K562 (cell line): Measurements from ENCODE around the gene LONP1. TPM values are rescaled to one million over a fixed set of nuclear protein-coding genes. Genes with fewer than 3 reads are reported as not detected.

Source experiments
- ARID4B ChIP-seq: sonication (generic); formaldehyde crosslinking; IDR thresholded peaks from 2 replicates; pipeline ENCODE4 v1.8.0; 2022; ENCODE audit warnings: mild to moderate bottlenecking, missing genetic modification reagents
- CHCHD3 ChIP-seq: fragments of 250-450 bp; sonication (Bioruptor Pico); IDR thresholded peaks from 2 replicates; pipeline ENCODE4 v2.1.2; 2022; ENCODE audit warnings: mild to moderate bottlenecking
- KAT7 ChIP-seq: sonication (generic); formaldehyde crosslinking; IDR thresholded peaks from 2 replicates; pipeline ENCODE4 v1.8.0; 2022; ENCODE audit warnings: missing genetic modification reagents, mild to moderate bottlenecking, borderline replicate concordance
- MGA ChIP-seq: fragments of 450-650 bp; IDR thresholded peaks from 2 replicates; pipeline ENCODE4 v1.6.1; 2016; ENCODE audit warnings: mild to moderate bottlenecking, moderate library complexity
- NR2F6 ChIP-seq: fragments of 450-650 bp; formaldehyde crosslinking; IDR thresholded peaks from 2 replicates; pipeline ENCODE4 v1.4.0; 2020; ENCODE audit warnings: mild to moderate bottlenecking
- RBFOX2 ChIP-seq: fragments of 200-400 bp; formaldehyde crosslinking; IDR thresholded peaks from 2 replicates; pipeline ENCODE4 v1.6.1; 2017; ENCODE audit warnings: low read depth, mild to moderate bottlenecking, low read length, moderate library complexity
- SAP30 ChIP-seq: fragments of 200-600 bp; sonication (generic); IDR thresholded peaks from 2 replicates; pipeline ENCODE4 v1.6.1; 2012; ENCODE audit warnings: borderline replicate concordance, low read depth, mild to moderate bottlenecking, moderate library complexity, low read length, control low read depth, inconsistent platforms; ENCODE audit not compliant: insufficient read depth, poor library complexity, severe bottlenecking
- SRSF7 ChIP-seq: fragments of 200-400 bp; formaldehyde crosslinking; optimal IDR thresholded peaks from 2 replicates; pipeline ENCODE3; 2017; ENCODE audit warnings: mild to moderate bottlenecking, low read depth, low read length
- polyA plus RNA-seq, 8 experiments: library from polyadenylated mRNA; depleted of rRNA in 4 of 8; stranded (reverse) in 5 of 8; unstranded in 3 of 8; fragments of >200 nt; fragmentation: Nextera tagmentation in 2 of 8; fragmentation: Illumina TruSeq in 1 of 8; extraction: Ambion mirVana in 2 of 8; extraction: Trizol in 1 of 8; gene quantifications; 2 replicates each; pipeline versions ENCODE4 v1.2.1 to v1.2.3, GENCODE V29; 2011 to 2014; ENCODE audit warnings: inconsistent platforms in 1 of 8, missing spikeins in 1 of 8
- total RNA-seq, 7 experiments: library from RNA; depleted of rRNA in 6 of 7; stranded (reverse); fragments of >200 nt in 6 of 7; fragmentation: Illumina TruSeq in 2 of 7; extraction: Trizol in 2 of 7; gene quantifications; 2 replicates each; pipeline versions ENCODE4 v1.2.1 to v1.2.3, GENCODE V29; 2011 to 2021; ENCODE audit warnings: low replicate concordance in 1 of 7

The LONP1 gene
- total and polyA plus RNA-seq, 9 of the 15 experiments (the other 6 are each of a cell fraction or from before 2014, with no cell fraction given), result 1.1 to 238 (median 84.5) TPM

DNA sequence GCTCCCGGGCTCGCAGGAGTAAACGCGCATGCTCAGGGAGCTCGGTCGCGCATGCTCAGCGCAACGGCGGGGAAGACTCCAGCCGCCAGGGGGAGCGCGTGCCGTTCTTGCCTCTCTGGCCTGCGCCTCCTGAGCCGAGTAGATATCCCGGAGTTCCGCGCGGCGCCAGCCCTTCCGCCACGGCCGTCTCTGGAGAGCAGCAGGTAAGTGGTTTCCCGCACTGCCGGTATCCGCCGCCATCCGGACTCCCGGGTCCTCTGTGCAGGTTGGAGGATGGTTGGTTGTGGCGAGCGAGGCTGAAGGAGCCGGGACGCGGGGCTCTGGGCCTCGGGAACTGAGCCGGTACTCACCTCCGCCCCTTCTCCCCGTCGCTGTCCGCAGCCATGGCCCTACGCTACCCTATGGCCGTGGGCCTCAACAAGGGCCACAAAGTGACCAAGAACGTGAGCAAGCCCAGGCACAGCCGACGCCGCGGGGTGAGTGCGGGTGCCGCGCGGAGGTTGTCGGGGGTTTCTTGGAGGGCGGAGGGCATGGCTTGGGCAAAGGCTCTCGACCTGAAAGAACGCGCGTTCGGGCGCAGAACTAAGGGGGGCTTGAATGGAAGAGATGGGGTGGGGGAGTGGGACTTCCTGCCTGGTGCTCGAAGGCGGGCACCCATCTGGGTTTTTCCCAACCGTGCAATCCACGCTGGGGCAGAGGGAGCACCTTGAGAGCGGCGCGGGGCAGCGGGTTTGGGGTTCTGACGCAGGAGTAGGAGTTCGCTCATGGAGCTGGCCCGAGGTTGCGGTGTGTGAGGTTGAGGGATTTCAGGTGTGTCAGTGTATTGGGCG lies 29.6 kb downstream of the LONP1 start, which contains the start of gene RPL36 (continued):
- TF ChIP-seq MGA (peak; percentile 61; the same call in 1 of the 2 replicates), ARID4B (peak; percentile 91), CHCHD3 (CRISPR knock-in tag) (no peak), NR2F6 (peak; percentile 18; the same call in 1 of the 2 replicates), KAT7 (peak; percentile 66), SRSF7 (no peak), SAP30 (peak; percentile 84), RBFOX2 (peak; percentile 96)
